B cell (primary cell): ENCODE results near the gene FBXL4. TPM values are rescaled to one million over a fixed set of nuclear protein-coding genes. Genes with fewer than 3 reads are reported as not detected.

ENCODE experiments used
- ATAC-seq: fragments of 200-7000 bp; cut with Tn5 transposase; one replicate; pipeline ENCODE4 v1.10.0; 2021; ENCODE audit warnings: low read depth, mild to moderate bottlenecking, moderate number of reproducible peaks, moderate library complexity
- CTCF ChIA-PET: fragments of 350-600 bp; sonication (Branson Sonifier 250); formaldehyde crosslinking; loops from one replicate; lab custom pipeline; 2021; ENCODE audit warnings: antibody characterized with exemption, inconsistent platforms; lab: Charles Lee
- POLR2A ChIA-PET: fragments of 350-600 bp; sonication (Branson Sonifier 250); formaldehyde crosslinking; loops from one replicate; lab custom pipeline; 2021; ENCODE audit warnings: antibody characterized with exemption; lab: Charles Lee
- DNase-seq: peaks from one replicate; pipeline ENCODE4 v3.0.0; 2013
- H2AFZ ChIP-seq: 2 replicates; pipeline ENCODE4 v1.6.1; 2012; ENCODE audit warnings: mild to moderate bottlenecking, low read depth, low read length; ENCODE audit not compliant: insufficient read depth, poor library complexity, severe bottlenecking
- H3K27ac ChIP-seq, 2 donors: 1 replicate in 1 of 2; 2 replicates in 1 of 2; pipeline ENCODE4 v1.5.1; 2012 to 2013; ENCODE audit warnings: low read length in 2 of 2, mild to moderate bottlenecking in 2 of 2, moderate library complexity in 1 of 2
- H3K27me3 ChIP-seq, 4 experiments: fragments of 200-600 bp in 1 of 4; sonication (generic) in 1 of 4; replicated peaks in 1 of 4; 1 replicate in 2 of 4; 2 replicates in 2 of 4; pipeline versions ENCODE4 v1.6.1 to v1.7.0; 2013 to 2016; ENCODE audit warnings: low read length in 3 of 4, mild to moderate bottlenecking in 2 of 4, mixed read lengths in 1 of 4, moderate library complexity in 1 of 4; ENCODE audit not compliant: insufficient read depth in 4 of 4, control insufficient read depth in 3 of 4; ENCODE audit errors: control extremely low read depth in 1 of 4
- H3K36me3 ChIP-seq, 2 experiments: replicated peaks in 1 of 2; 1 replicate in 1 of 2; 2 replicates in 1 of 2; pipeline versions ENCODE4 v1.6.1 to v1.7.1; 2013; ENCODE audit warnings: low read length in 1 of 2; ENCODE audit not compliant: insufficient read depth in 2 of 2, control insufficient read depth in 1 of 2; ENCODE audit errors: control extremely low read depth in 1 of 2, extremely low read depth in 1 of 2
- H3K4me1 ChIP-seq, 2 donors: fragments of 200-600 bp in 1 of 2; sonication (generic) in 1 of 2; 1 replicate in 1 of 2; 2 replicates in 1 of 2; pipeline versions ENCODE4 v1.5.1 to v1.6.1; 2013 to 2017; ENCODE audit warnings: low read length in 2 of 2; ENCODE audit not compliant: control insufficient read depth in 2 of 2, insufficient read depth in 2 of 2
- H3K4me2 ChIP-seq: replicated peaks from 2 replicates; pipeline ENCODE3; 2012; ENCODE audit warnings: mild to moderate bottlenecking, low read depth, low read length; ENCODE audit not compliant: poor library complexity, severe bottlenecking
- H3K4me3 ChIP-seq, 5 experiments: fragments of 200-600 bp in 1 of 5; sonication (generic) in 1 of 5; 1 replicate in 3 of 5; 2 replicates in 2 of 5; pipeline versions ENCODE4 v1.5.1 to v1.7.0; 2011 to 2016; ENCODE audit warnings: low read length in 4 of 5, mild to moderate bottlenecking in 4 of 5, low read depth in 2 of 5, control low read depth in 1 of 5, moderate library complexity in 1 of 5; ENCODE audit not compliant: insufficient read depth in 1 of 5; ENCODE audit errors: control extremely low read depth in 1 of 5, extremely low read depth in 1 of 5
- H3K79me2 ChIP-seq: fragments of 200-600 bp; sonication (generic); one replicate; pipeline ENCODE4 v1.6.0; 2016; ENCODE audit warnings: low read length; ENCODE audit not compliant: control insufficient read depth, insufficient read depth
- H3K9ac ChIP-seq: fragments of 200-600 bp; sonication (generic); 2 replicates; pipeline ENCODE4 v1.6.1; 2017; ENCODE audit warnings: mild to moderate bottlenecking, low read length, moderate library complexity
- H3K9me3 ChIP-seq, 3 donors: one replicate each; pipeline versions ENCODE4 v1.6.1 to v1.7.1; 2013; ENCODE audit warnings: low read length in 2 of 3; ENCODE audit not compliant: control insufficient read depth in 2 of 3, insufficient read depth in 1 of 3; ENCODE audit errors: control extremely low read depth in 1 of 3
- H4K20me1 ChIP-seq: 2 replicates; pipeline ENCODE4 v1.6.0; 2012; ENCODE audit warnings: mild to moderate bottlenecking, low read length; ENCODE audit not compliant: insufficient read depth, control insufficient read depth, poor library complexity, severe bottlenecking
- H3K27ac Mint-ChIP-seq: one replicate; pipeline ENCODE4 v1.8.0; 2021; ENCODE audit warnings: mixed read lengths
- H3K27me3 Mint-ChIP-seq: one replicate; pipeline ENCODE4 v1.8.0; 2021; ENCODE audit warnings: mixed read lengths
- H3K4me1 Mint-ChIP-seq: one replicate; pipeline ENCODE4 v1.8.0; 2021; ENCODE audit warnings: mixed read lengths
- H3K4me3 Mint-ChIP-seq: one replicate; pipeline ENCODE4 v1.8.0; 2021; ENCODE audit warnings: mixed read lengths
- H3K9me3 Mint-ChIP-seq: one replicate; pipeline ENCODE4 v1.8.0; 2022; ENCODE audit warnings: mixed read lengths; ENCODE audit not compliant: insufficient read depth
- CTCF ChIP-seq: fragments of 200-600 bp; IDR thresholded peaks from one replicate; pipeline ENCODE4 v1.8.0; 2022; ENCODE audit warnings: antibody characterized with exemption, mild to moderate bottlenecking
- EZH2 ChIP-seq: IDR thresholded peaks from 2 replicates; pipeline ENCODE4 v1.6.1; 2012; ENCODE audit warnings: borderline replicate concordance, low read depth, mild to moderate bottlenecking, moderate library complexity, low read length; ENCODE audit not compliant: insufficient read depth, poor library complexity, severe bottlenecking
- WGBS: methylation state at CpG from one replicate; pipeline ENCODE4 v1.1.5; 2013; ENCODE audit warnings: missing lambda C conversion rate; ENCODE audit not compliant: insufficient coverage; 5-methylcytosine and 5-hydroxymethylcytosine counted together
- intact Hi-C: fragments of 100-400 bp; cut with micrococcal nuclease; formaldehyde crosslinking; loops from one replicate; pipeline ENCODE4 v1.10.0; 2022
- polyA plus RNA-seq: library from polyadenylated mRNA; depleted of rRNA; stranded (reverse); fragments of >200 nt; gene quantifications from 2 replicates; pipeline ENCODE4 v1.2.3, GENCODE V29; 2012
- total RNA-seq, 2 donors: library from RNA; stranded (reverse); fragments of 120-200 nt in 1 of 2; gene quantifications; 1 replicate in 1 of 2; 2 replicates in 1 of 2; pipeline versions ENCODE4 v1.2.3 to v1.2.4, GENCODE V29; 2013 to 2022

The FBXL4 gene
- total and polyA plus RNA-seq, 2 donors (not counting 1 experiment from before 2014, with no cell fraction given) = 9.2 to 22.0 TPM

GRCh38 chr6:98959631-98960030, 11.9 kb upstream of the FBXL4 start:
- intact Hi-C loops = no loop called here
- Histone ChIP-seq H3K4me1 (no peaks in the 10 kb centered on the region), H3K27ac (no peak overlapping the region), H3K4me3 (no peak overlapping the region), H3K27me3 (peaks cover 0 to 9% (median 0%) of the 10 kb centered on the region in 4 experiments), H3K36me3 (no peaks in the 10 kb centered on the region), H3K9me3 (no peaks in the 10 kb centered on the region), H3K4me2 (no peak overlapping the region), H3K79me2 (no peaks in the 10 kb centered on the region), H2AFZ (no peak overlapping the region), H4K20me1 (no peaks in the 10 kb centered on the region), H3K9ac (no peak overlapping the region)
- H3K9me3 Mint-ChIP-seq = no peaks in the 10 kb centered on the region
- H3K27me3 Mint-ChIP-seq = peaks cover 27% of the 10 kb centered on the region
- no peak for TF ChIP-seq CTCF
- no peak for TF ChIP-seq EZH2
- DNase-seq (no peak), ATAC-seq (no peak)
- H3K27ac Mint-ChIP-seq = no peak overlapping the region
- H3K4me3 Mint-ChIP-seq = no peak overlapping the region
- ChIA-PET CTCF (no interaction called here), POLR2A (no interaction called here)
- 93% methylated on average over 1 of the region's 1 CpG for WGBS
- no peaks in the 10 kb centered on the region for H3K4me1 Mint-ChIP-seq

DNA sequence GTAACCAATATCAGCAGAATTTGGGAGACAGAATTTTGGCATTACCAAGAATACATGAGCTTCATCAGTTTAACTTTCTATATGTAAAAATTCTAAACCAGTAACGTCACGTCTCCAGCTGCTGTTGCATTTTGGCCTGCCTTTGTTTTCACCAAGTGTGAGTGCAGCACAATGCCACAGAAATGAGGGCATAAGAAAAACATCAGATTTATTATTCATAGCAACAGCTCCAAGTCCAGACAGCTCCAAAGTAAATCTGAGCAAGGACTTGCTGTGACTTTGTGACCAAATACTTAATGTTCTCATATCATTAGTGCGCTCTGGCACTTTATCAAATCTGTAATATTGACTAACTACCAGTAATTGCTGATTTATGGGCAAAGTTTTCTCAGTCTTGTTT, 11.0 kb upstream of the FBXL4 start:
- ATAC-seq (no peak), DNase-seq (no peak)
- H4K20me1 ChIP-seq = no peaks in the 10 kb centered on the region
- H3K9me3 ChIP-seq = no peaks in the 10 kb centered on the region
- 92% methylated on average over 2 of the region's 3 CpGs for WGBS
- peaks cover 0 to 4% (median 0%) of the 10 kb centered on the region in 4 experiments for H3K27me3 ChIP-seq
- H3K4me3 ChIP-seq = no peak overlapping the region
- no peak overlapping the region for H3K27ac Mint-ChIP-seq
- ChIA-PET CTCF (no interaction called here), POLR2A (no interaction called here)
- H3K79me2 ChIP-seq = no peaks in the 10 kb centered on the region
- intact Hi-C loops = no loop called here
- no peaks in the 10 kb centered on the region for H3K36me3 ChIP-seq
- no peaks in the 10 kb centered on the region for H3K4me1 ChIP-seq
- no peak overlapping the region for H3K4me2 ChIP-seq
- H3K27ac ChIP-seq = no peak overlapping the region
- H3K27me3 Mint-ChIP-seq = peaks cover 21% of the 10 kb centered on the region
- no peak overlapping the region for H3K4me3 Mint-ChIP-seq
- H3K9ac ChIP-seq = no peak overlapping the region
- H2AFZ ChIP-seq = no peak overlapping the region
- no peaks in the 10 kb centered on the region for H3K4me1 Mint-ChIP-seq
- no peak for TF ChIP-seq EZH2
- TF ChIP-seq CTCF = no peak
- H3K9me3 Mint-ChIP-seq = no peaks in the 10 kb centered on the region
